OCI-LY3 (cell line): ENCODE data around the gene TMEM266.
"Not testable (repeated sequence)": the region's sequence is repeated elsewhere in the genome, so short reads cannot be mapped to it uniquely, and the experiment has no call there.

Experiments
- EZH2phosphoT487 ChIP-seq: fragments of 200-600 bp; shearing (Covaris generic); IDR thresholded peaks from 2 replicates; pipeline ENCODE4 v1.6.1; 2018; ENCODE audit warnings: antibody characterized with exemption, mixed run types, low read depth
- TF ChIP-seq, protein P1 (sequence below): fragments of 200-600, 300-600 bp; sonication (generic); IDR thresholded peaks from 2 replicates; pipeline ENCODE4 v1.5.1; 2014; ENCODE audit warnings: antibody characterized with exemption, low read length, low read depth

DNA sequence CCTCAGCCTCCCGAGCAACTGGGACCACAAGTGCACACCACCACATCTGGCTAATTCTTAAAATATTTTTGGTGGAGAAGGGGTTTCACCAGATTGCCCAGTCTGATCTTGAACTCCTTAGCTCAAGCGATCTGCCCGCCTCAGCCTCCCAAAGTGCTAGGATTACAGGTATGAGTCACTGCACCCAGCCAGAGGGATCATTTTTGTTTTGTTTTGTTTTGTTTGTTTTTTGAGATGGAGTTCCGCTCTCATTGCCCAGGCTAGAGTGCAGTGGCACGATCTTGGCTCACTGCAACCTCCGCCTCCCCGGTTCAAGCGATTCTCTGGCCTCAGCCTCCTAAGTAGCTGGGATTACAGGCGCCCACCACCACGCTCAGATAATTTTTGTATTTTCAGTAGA lies 5.6 kb upstream of the TMEM266 start:
- TF ChIP-seq, protein P1, sequence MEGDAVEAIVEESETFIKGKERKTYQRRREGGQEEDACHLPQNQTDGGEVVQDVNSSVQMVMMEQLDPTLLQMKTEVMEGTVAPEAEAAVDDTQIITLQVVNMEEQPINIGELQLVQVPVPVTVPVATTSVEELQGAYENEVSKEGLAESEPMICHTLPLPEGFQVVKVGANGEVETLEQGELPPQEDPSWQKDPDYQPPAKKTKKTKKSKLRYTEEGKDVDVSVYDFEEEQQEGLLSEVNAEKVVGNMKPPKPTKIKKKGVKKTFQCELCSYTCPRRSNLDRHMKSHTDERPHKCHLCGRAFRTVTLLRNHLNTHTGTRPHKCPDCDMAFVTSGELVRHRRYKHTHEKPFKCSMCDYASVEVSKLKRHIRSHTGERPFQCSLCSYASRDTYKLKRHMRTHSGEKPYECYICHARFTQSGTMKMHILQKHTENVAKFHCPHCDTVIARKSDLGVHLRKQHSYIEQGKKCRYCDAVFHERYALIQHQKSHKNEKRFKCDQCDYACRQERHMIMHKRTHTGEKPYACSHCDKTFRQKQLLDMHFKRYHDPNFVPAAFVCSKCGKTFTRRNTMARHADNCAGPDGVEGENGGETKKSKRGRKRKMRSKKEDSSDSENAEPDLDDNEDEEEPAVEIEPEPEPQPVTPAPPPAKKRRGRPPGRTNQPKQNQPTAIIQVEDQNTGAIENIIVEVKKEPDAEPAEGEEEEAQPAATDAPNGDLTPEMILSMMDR: not testable (repeated sequence)
- not testable (repeated sequence) for TF ChIP-seq EZH2phosphoT487
